Endothelial cell of umbilical vein (primary cell): ENCODE results near the gene TMEM186.

Experiments
- CTCF ChIP-seq, 2 donors: IDR thresholded peaks; 1 replicate in 1 of 2; 2 replicates in 1 of 2; pipeline ENCODE4 v1.5.1; 2011; ENCODE audit warnings: low read length in 2 of 2, mild to moderate bottlenecking in 2 of 2, moderate library complexity in 2 of 2, control low read depth in 1 of 2, inconsistent platforms in 1 of 2, low read depth in 1 of 2; ENCODE audit not compliant: insufficient read depth in 1 of 2; ENCODE audit errors: extremely low read depth in 1 of 2
- EZH2 ChIP-seq: IDR thresholded peaks from 2 replicates; pipeline ENCODE4 v1.6.1; 2012; ENCODE audit warnings: borderline replicate concordance, low read depth, mild to moderate bottlenecking, moderate library complexity, low read length, inconsistent platforms; ENCODE audit not compliant: severe bottlenecking
- FOS ChIP-seq: IDR thresholded peaks from 2 replicates; pipeline ENCODE4 v1.6.1; 2011; ENCODE audit warnings: mild to moderate bottlenecking, low read length, moderate library complexity, borderline replicate concordance; ENCODE audit not compliant: insufficient read depth
- GATA2 ChIP-seq: IDR thresholded peaks from 2 replicates; pipeline ENCODE4 v1.7.0; 2011; ENCODE audit warnings: low read depth, mild to moderate bottlenecking, moderate library complexity, mixed read lengths, low read length; ENCODE audit not compliant: insufficient read length, insufficient read depth
- JUN ChIP-seq: IDR thresholded peaks from 2 replicates; pipeline ENCODE4 v1.6.1; 2011; ENCODE audit warnings: borderline replicate concordance, low read depth; ENCODE audit not compliant: insufficient read length, insufficient read depth
- MYC ChIP-seq: IDR thresholded peaks from one replicate; pipeline ENCODE4 v1.6.1; 2011; ENCODE audit warnings: mild to moderate bottlenecking, low read depth, low read length
- POLR2A ChIP-seq: IDR thresholded peaks from 2 replicates; pipeline ENCODE4 v1.6.1; 2012; ENCODE audit warnings: low read depth, mild to moderate bottlenecking, control low read depth, low read length
- POLR2AphosphoS5 ChIP-seq: IDR thresholded peaks from 2 replicates; pipeline ENCODE4 v1.6.1; 2012; ENCODE audit warnings: low read depth, mild to moderate bottlenecking, control low read depth, low read length, moderate library complexity; ENCODE audit not compliant: insufficient read depth
- TF ChIP-seq, protein P1 (sequence below): IDR thresholded peaks from 2 replicates; pipeline ENCODE4 v1.6.1; 2011; ENCODE audit not compliant: insufficient read depth, insufficient read length

GRCh38 chr16:8814095-8814806 lies 16.8 kb upstream of the TMEM186 start:
- TF ChIP-seq EZH2 (no peak), POLR2AphosphoS5 (no peak), POLR2A (no peak), FOS (no peak), CTCF (IDR thresholded peaks at IDR 0.05; ENCODE audit: extremely low read depth in 1 of 2, insufficient read depth in 1 of 2, low read depth in 1 of 2, low read length in 2 of 2) (no peak), GATA2 (no peak), MYC (no peak), JUN (no peak)
- TF ChIP-seq, protein P1, sequence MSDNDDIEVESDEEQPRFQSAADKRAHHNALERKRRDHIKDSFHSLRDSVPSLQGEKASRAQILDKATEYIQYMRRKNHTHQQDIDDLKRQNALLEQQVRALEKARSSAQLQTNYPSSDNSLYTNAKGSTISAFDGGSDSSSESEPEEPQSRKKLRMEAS = no peak
